Liver (tissue), 9 donors: Measurements from ENCODE around the gene TSC22D3. TPM values are rescaled to one million over a fixed set of nuclear protein-coding genes. Genes with fewer than 3 reads are reported as not detected.

Experiments used
- DNase-seq: peaks from one replicate; pipeline ENCODE4 v3.0.0-alpha.2; 2017; ENCODE audit warnings: low spot score
- H3K27ac ChIP-seq, 2 donors: one replicate each; pipeline ENCODE4 v1.7.0; 2013; ENCODE audit warnings: inconsistent platforms in 2 of 2, low read length in 2 of 2, control low read depth in 1 of 2, low read depth in 1 of 2, mild to moderate bottlenecking in 1 of 2
- H3K27me3 ChIP-seq, 4 donors: one replicate each; pipeline versions ENCODE4 v1.6.1 to v1.7.0; 2013; ENCODE audit warnings: low read length in 3 of 4, inconsistent platforms in 1 of 4, mild to moderate bottlenecking in 1 of 4, moderate library complexity in 1 of 4; ENCODE audit not compliant: control insufficient read depth in 4 of 4, insufficient read depth in 4 of 4
- H3K36me3 ChIP-seq, 4 donors: one replicate each; pipeline versions ENCODE4 v1.6.1 to v1.7.0; 2013; ENCODE audit warnings: low read length in 3 of 4, mild to moderate bottlenecking in 3 of 4, low read depth in 1 of 4, moderate library complexity in 1 of 4; ENCODE audit not compliant: control insufficient read depth in 4 of 4, insufficient read depth in 3 of 4
- H3K4me1 ChIP-seq, 4 donors: one replicate each; pipeline versions ENCODE4 v1.6.1 to v1.7.0; 2013; ENCODE audit warnings: low read length in 3 of 4, mild to moderate bottlenecking in 3 of 4, moderate library complexity in 1 of 4; ENCODE audit not compliant: control insufficient read depth in 4 of 4, insufficient read depth in 4 of 4
- H3K4me3 ChIP-seq, 3 donors: one replicate each; pipeline versions ENCODE4 v1.6.1 to v1.7.0; 2013; ENCODE audit warnings: low read length in 3 of 3, control low read depth in 1 of 3, low read depth in 1 of 3, mild to moderate bottlenecking in 1 of 3
- H3K9ac ChIP-seq, 2 donors: one replicate each; pipeline ENCODE4 v1.7.0; 2013; ENCODE audit warnings: low read length in 2 of 2, mild to moderate bottlenecking in 2 of 2, moderate library complexity in 2 of 2, control low read depth in 1 of 2, low read depth in 1 of 2
- H3K9me3 ChIP-seq, 4 donors: one replicate each; pipeline versions ENCODE4 v1.6.1 to v1.7.0; 2013; ENCODE audit warnings: low read length in 3 of 4; ENCODE audit not compliant: control insufficient read depth in 4 of 4
- EGR1 ChIP-seq, 2 donors: IDR thresholded peaks; 2 replicates each; pipeline ENCODE4 v1.6.1; 2016 to 2018; ENCODE audit warnings: antibody characterized with exemption in 2 of 2, low read depth in 2 of 2
- HNF4G ChIP-seq: IDR thresholded peaks from 2 replicates; pipeline ENCODE4 v1.6.1; 2016; ENCODE audit warnings: antibody characterized with exemption
- NR2F2 ChIP-seq: IDR thresholded peaks from 2 replicates; pipeline ENCODE4 v1.6.1; 2016; ENCODE audit warnings: antibody characterized with exemption
- RAD21 ChIP-seq, 2 donors: IDR thresholded peaks; 2 replicates each; pipeline ENCODE4 v1.6.1; 2016; ENCODE audit warnings: antibody characterized with exemption in 2 of 2, mild to moderate bottlenecking in 2 of 2
- RXRA ChIP-seq, 2 donors: IDR thresholded peaks; 2 replicates each; pipeline ENCODE4 v1.6.1; 2017 to 2018; ENCODE audit warnings: antibody characterized with exemption in 2 of 2, mild to moderate bottlenecking in 1 of 2
- WGBS: extraction: QIAGEN DNeasy Blood & Tissue Kit; methylation state at CpG from one replicate; pipeline ENCODE4 v1.1.7; 2013; 5-methylcytosine and 5-hydroxymethylcytosine counted together
- polyA plus RNA-seq, 2 donors: library from polyadenylated mRNA; stranded (reverse) in 1 of 2; unstranded in 1 of 2; fragments of 200-250 nt in 1 of 2; fragments of >200 nt in 1 of 2; fragmentation: Nextera tagmentation in 1 of 2; extraction: Ambion mirVana in 1 of 2; gene quantifications; one replicate each; pipeline versions ENCODE4 v1.2.1 to v1.2.3, GENCODE V29; 2013 to 2015
- total RNA-seq, 2 donors: library from RNA; depleted of rRNA; stranded (reverse); fragments of >200 nt; gene quantifications; one replicate each; pipeline ENCODE4 v1.2.3, GENCODE V29; 2014
- TF ChIP-seq, protein P1 (sequence below): fragments of 150-350 bp; IDR thresholded peaks from 2 replicates; pipeline ENCODE4 v1.5.1; 2017; ENCODE audit warnings: improper control_type of control experiment, low read depth, low read length; ENCODE audit not compliant: missing input control
- TF ChIP-seq, protein P2 (sequence below): IDR thresholded peaks from 2 replicates; pipeline ENCODE4 v1.6.1; 2016; ENCODE audit warnings: antibody characterized with exemption, mild to moderate bottlenecking
- TF ChIP-seq, protein P3 (sequence below): IDR thresholded peaks from 2 replicates; pipeline ENCODE4 v1.6.1; 2016; ENCODE audit warnings: antibody characterized with exemption
- TF ChIP-seq, protein P4 (sequence below): IDR thresholded peaks from 2 replicates; pipeline ENCODE4 v1.6.1; 2016; ENCODE audit warnings: antibody characterized with exemption
- donor health status: healthy.
- donor health status: healthy.
- donor health status: healthy.
- donor health status: healthy.
- donor health status: healthy.

TSC22D3 gene
- total and polyA plus RNA-seq, 4 donors, result 10.5 to 128 (median 48.1) TPM

DNA sequence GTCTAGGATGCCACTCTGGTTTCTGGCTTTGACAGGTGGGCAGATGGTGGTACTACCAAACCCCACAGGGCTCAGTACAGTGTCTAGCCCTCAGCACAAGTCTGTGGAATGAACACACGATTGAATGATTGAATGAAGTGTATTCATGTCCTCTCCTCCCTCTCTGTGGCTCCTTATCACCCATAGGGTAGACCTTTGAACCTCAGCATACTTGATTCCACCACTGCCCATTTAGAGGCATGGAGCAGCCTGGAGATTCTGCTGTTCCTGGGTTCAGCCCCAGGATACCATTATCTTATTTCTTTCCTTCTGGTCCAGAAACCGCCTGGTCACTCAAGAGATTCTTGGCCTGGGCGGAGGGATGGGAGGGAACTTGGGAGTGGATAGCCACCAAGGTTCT, 93.3 kb downstream of the TSC22D3 start:
- Histone ChIP-seq H3K4me3 (no peak overlapping the region), H3K9ac (no peak overlapping the region), H3K4me1 (peaks cover 2 to 14% (median 6%) of the 10 kb centered on the region in 4 donors), H3K27me3 (no peaks in the 10 kb centered on the region), H3K36me3 (no peaks in the 10 kb centered on the region), H3K27ac (no peak overlapping the region), H3K9me3 (no peaks in the 10 kb centered on the region)
- no peak for DNase-seq
- no peak for TF ChIP-seq NR2F2
- WGBS, result 93% methylated on average over 3 of the region's 3 CpGs

DNA sequence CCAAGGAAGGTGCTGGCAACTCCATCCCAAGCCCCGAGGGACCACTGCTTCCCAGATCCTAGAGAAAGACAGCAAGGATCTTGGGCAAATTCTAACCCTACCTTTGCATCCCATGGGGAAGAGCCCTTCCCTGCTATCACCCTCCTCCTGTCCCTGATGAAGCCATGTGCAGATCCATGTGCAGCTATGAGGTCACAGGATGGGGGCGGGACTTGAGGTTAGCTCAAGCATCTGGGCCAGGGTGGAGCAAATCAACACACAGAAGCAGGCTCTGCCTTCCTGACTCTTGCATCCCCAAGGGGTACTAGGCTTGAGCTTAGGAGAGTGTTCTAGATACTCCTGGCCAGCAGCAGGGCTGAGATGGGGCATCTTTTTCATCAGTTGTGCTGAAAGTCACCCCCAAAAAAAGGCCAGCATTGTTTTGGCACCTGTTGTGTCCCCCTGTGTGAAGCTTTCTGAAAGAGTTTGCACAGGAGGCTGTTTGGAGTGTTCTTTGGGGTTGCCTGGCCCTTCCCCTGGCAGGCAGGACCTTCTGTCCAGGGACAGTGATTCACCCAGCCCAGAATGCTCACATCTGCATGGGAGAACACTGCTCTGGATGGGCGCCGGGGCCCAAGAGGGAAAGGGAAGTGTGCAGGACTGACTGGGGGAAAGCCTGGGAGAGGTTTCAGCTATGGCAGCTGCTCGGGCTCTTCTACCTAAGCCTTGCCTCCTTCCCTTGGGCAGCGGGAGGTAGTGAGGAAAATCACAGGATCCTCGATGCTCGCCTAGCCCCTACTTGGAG, 96.4 kb downstream of the TSC22D3 start:
- no peak overlapping the region for H3K27ac ChIP-seq
- no peaks in the 10 kb centered on the region for H3K9me3 ChIP-seq
- WGBS, result 90% methylated on average over 8 of the region's 8 CpGs
- no peak overlapping the region for H3K9ac ChIP-seq
- peaks cover 5 to 25% (median 11%) of the 10 kb centered on the region in 4 donors for H3K4me1 ChIP-seq
- TF ChIP-seq, protein P1, sequence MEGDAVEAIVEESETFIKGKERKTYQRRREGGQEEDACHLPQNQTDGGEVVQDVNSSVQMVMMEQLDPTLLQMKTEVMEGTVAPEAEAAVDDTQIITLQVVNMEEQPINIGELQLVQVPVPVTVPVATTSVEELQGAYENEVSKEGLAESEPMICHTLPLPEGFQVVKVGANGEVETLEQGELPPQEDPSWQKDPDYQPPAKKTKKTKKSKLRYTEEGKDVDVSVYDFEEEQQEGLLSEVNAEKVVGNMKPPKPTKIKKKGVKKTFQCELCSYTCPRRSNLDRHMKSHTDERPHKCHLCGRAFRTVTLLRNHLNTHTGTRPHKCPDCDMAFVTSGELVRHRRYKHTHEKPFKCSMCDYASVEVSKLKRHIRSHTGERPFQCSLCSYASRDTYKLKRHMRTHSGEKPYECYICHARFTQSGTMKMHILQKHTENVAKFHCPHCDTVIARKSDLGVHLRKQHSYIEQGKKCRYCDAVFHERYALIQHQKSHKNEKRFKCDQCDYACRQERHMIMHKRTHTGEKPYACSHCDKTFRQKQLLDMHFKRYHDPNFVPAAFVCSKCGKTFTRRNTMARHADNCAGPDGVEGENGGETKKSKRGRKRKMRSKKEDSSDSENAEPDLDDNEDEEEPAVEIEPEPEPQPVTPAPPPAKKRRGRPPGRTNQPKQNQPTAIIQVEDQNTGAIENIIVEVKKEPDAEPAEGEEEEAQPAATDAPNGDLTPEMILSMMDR, result no peak
- TF ChIP-seq, protein P2, sequence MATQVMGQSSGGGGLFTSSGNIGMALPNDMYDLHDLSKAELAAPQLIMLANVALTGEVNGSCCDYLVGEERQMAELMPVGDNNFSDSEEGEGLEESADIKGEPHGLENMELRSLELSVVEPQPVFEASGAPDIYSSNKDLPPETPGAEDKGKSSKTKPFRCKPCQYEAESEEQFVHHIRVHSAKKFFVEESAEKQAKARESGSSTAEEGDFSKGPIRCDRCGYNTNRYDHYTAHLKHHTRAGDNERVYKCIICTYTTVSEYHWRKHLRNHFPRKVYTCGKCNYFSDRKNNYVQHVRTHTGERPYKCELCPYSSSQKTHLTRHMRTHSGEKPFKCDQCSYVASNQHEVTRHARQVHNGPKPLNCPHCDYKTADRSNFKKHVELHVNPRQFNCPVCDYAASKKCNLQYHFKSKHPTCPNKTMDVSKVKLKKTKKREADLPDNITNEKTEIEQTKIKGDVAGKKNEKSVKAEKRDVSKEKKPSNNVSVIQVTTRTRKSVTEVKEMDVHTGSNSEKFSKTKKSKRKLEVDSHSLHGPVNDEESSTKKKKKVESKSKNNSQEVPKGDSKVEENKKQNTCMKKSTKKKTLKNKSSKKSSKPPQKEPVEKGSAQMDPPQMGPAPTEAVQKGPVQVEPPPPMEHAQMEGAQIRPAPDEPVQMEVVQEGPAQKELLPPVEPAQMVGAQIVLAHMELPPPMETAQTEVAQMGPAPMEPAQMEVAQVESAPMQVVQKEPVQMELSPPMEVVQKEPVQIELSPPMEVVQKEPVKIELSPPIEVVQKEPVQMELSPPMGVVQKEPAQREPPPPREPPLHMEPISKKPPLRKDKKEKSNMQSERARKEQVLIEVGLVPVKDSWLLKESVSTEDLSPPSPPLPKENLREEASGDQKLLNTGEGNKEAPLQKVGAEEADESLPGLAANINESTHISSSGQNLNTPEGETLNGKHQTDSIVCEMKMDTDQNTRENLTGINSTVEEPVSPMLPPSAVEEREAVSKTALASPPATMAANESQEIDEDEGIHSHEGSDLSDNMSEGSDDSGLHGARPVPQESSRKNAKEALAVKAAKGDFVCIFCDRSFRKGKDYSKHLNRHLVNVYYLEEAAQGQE, result no peak
- TF ChIP-seq RXRA (IDR thresholded peaks at IDR 0.05) (no peak), EGR1 (IDR thresholded peaks at IDR 0.05; ENCODE audit: low read depth in 2 of 2) (no peak), RAD21 (IDR thresholded peaks at IDR 0.05) (no peak), HNF4G (no peak)
- TF ChIP-seq, protein P3, sequence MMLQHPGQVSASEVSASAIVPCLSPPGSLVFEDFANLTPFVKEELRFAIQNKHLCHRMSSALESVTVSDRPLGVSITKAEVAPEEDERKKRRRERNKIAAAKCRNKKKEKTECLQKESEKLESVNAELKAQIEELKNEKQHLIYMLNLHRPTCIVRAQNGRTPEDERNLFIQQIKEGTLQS, result no peak
- TF ChIP-seq, protein P4, sequence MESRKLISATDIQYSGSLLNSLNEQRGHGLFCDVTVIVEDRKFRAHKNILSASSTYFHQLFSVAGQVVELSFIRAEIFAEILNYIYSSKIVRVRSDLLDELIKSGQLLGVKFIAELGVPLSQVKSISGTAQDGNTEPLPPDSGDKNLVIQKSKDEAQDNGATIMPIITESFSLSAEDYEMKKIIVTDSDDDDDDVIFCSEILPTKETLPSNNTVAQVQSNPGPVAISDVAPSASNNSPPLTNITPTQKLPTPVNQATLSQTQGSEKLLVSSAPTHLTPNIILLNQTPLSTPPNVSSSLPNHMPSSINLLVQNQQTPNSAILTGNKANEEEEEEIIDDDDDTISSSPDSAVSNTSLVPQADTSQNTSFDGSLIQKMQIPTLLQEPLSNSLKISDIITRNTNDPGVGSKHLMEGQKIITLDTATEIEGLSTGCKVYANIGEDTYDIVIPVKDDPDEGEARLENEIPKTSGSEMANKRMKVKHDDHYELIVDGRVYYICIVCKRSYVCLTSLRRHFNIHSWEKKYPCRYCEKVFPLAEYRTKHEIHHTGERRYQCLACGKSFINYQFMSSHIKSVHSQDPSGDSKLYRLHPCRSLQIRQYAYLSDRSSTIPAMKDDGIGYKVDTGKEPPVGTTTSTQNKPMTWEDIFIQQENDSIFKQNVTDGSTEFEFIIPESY, result no peak
- H3K4me3 ChIP-seq, result no peak overlapping the region
- no peak for DNase-seq
- no peaks in the 10 kb centered on the region for H3K27me3 ChIP-seq
- H3K36me3 ChIP-seq, result no peaks in the 10 kb centered on the region
